SK-N-SH (cell line): ENCODE results near the gene CCNB1. TPM values are rescaled to one million over a fixed set of nuclear protein-coding genes. Genes with fewer than 3 reads are reported as not detected.

Experiments used
- CTCF ChIA-PET: fragments of 300-600, 350-600 bp; formaldehyde crosslinking; extraction: SDS; loops from one replicate; lab custom pipeline; 2021; lab: Yijun Ruan, JAX
- POLR2A ChIA-PET: fragments of 350-600 bp; sonication (Branson Sonifier 250); formaldehyde crosslinking; extraction: SDS; loops from one replicate; lab custom pipeline; 2020; ENCODE audit warnings: antibody characterized with exemption, inconsistent platforms; lab: Yijun Ruan, JAX
- DNase-seq: peaks from one replicate; pipeline ENCODE4 v3.0.0; 2012
- H2AFZ ChIP-seq: fragments of 200-600 bp; sonication (generic); 2 replicates; pipeline ENCODE4 v1.8.1; 2016; ENCODE audit warnings: antibody characterized with exemption, mild to moderate bottlenecking, low read depth
- H3F3A ChIP-seq: fragments of 200-600 bp; sonication (generic); replicated peaks from 2 replicates; pipeline ENCODE3; 2016; ENCODE audit warnings: antibody characterized with exemption, mild to moderate bottlenecking; ENCODE audit not compliant: insufficient read depth
- H3K27ac ChIP-seq, 2 experiments: fragments of 200-500 bp in 1 of 2; fragments of 200-600 bp in 1 of 2; sonication (Bioruptor generic) in 1 of 2; sonication (generic), shearing (Covaris generic) in 1 of 2; 2 replicates each; pipeline versions ENCODE4 v1.5.1 to v1.6.1; 2014 to 2016; ENCODE audit warnings: low read depth in 2 of 2, inconsistent platforms in 1 of 2, low read length in 1 of 2, mild to moderate bottlenecking in 1 of 2, mixed read lengths in 1 of 2
- H3K27me3 ChIP-seq: fragments of 200-600 bp; sonication (generic), shearing (Covaris generic); 2 replicates; pipeline ENCODE4 v1.6.1; 2016; ENCODE audit warnings: mixed run types; ENCODE audit not compliant: insufficient read depth
- H3K36me3 ChIP-seq, 2 experiments: fragments of 200-500 bp in 1 of 2; fragments of 200-600 bp in 1 of 2; sonication (Bioruptor generic) in 1 of 2; sonication (generic) in 1 of 2; replicated peaks in 1 of 2; 2 replicates each; pipeline versions ENCODE3 to v1.5.1; 2014 to 2016; ENCODE audit warnings: low read length in 1 of 2, mild to moderate bottlenecking in 1 of 2; ENCODE audit not compliant: insufficient read depth in 2 of 2, control insufficient read depth in 1 of 2
- H3K4me1 ChIP-seq, 2 experiments: fragments of 200-500 bp in 1 of 2; fragments of 200-600 bp in 1 of 2; sonication (Bioruptor generic) in 1 of 2; sonication (generic), shearing (Covaris generic) in 1 of 2; 2 replicates each; pipeline versions ENCODE4 v1.5.1 to v1.6.1; 2014 to 2016; ENCODE audit warnings: low read depth in 1 of 2, low read length in 1 of 2, mixed run types in 1 of 2; ENCODE audit not compliant: insufficient read depth in 2 of 2, control insufficient read depth in 1 of 2
- H3K4me2 ChIP-seq: fragments of 200-600 bp; sonication (generic), shearing (Covaris generic); 2 replicates; pipeline ENCODE4 v1.6.1; 2017; ENCODE audit warnings: mixed run types
- H3K4me3 ChIP-seq, 2 experiments: fragments of 200-500 bp in 1 of 2; fragments of 200-600 bp in 1 of 2; sonication (Bioruptor generic) in 1 of 2; sonication (generic), shearing (Covaris generic) in 1 of 2; 2 replicates each; pipeline versions ENCODE4 v1.5.1 to v1.8.1; 2014 to 2016; ENCODE audit warnings: low read depth in 2 of 2, inconsistent platforms in 1 of 2, low read length in 1 of 2, mild to moderate bottlenecking in 1 of 2, mixed read lengths in 1 of 2, moderate library complexity in 1 of 2
- H3K79me2 ChIP-seq: fragments of 200-600 bp; sonication (generic); 2 replicates; pipeline ENCODE4 v1.8.1; 2017; ENCODE audit warnings: mild to moderate bottlenecking; ENCODE audit not compliant: insufficient read depth
- H3K9ac ChIP-seq: fragments of 200-600 bp; sonication (generic); 2 replicates; pipeline ENCODE4 v1.6.1; 2017; ENCODE audit warnings: mixed run types
- H3K9me2 ChIP-seq: fragments of 200-600 bp; sonication (generic); 2 replicates; pipeline ENCODE4 v1.6.1; 2017; ENCODE audit warnings: mixed run types
- H3K9me3 ChIP-seq: fragments of 200-600 bp; sonication (generic); 2 replicates; pipeline ENCODE4 v1.6.1; 2017; ENCODE audit warnings: mixed run types, mild to moderate bottlenecking, moderate library complexity
- H4K20me1 ChIP-seq: fragments of 200-600 bp; sonication (generic); 2 replicates; pipeline ENCODE4 v1.6.1; 2017; ENCODE audit warnings: mild to moderate bottlenecking, mixed run types; ENCODE audit not compliant: insufficient read depth
- CTCF ChIP-seq: fragments of 200-600 bp; sonication (generic); IDR thresholded peaks from 2 replicates; pipeline ENCODE4 v1.6.1; 2017; ENCODE audit warnings: antibody characterized with exemption, mild to moderate bottlenecking, moderate library complexity
- EZH2phosphoT487 ChIP-seq: fragments of 200-600 bp; sonication (generic); IDR thresholded peaks from 2 replicates; pipeline ENCODE4 v1.6.1; 2017; ENCODE audit warnings: low read depth, mixed run types, mild to moderate bottlenecking, antibody characterized with exemption, moderate library complexity, borderline replicate concordance
- FOSL2 ChIP-seq: IDR thresholded peaks from 2 replicates; pipeline ENCODE4 v1.4.0; 2012; ENCODE audit warnings: low read depth, mild to moderate bottlenecking, moderate library complexity, borderline replicate concordance
- FOXJ3 ChIP-seq: sonication (generic); formaldehyde crosslinking; IDR thresholded peaks from 2 replicates; pipeline ENCODE4 v1.5.1; 2020; ENCODE audit warnings: mild to moderate bottlenecking, missing genetic modification reagents
- FOXM1 ChIP-seq: IDR thresholded peaks from 2 replicates; pipeline ENCODE4 v1.4.0; 2012; ENCODE audit warnings: low read depth, mild to moderate bottlenecking
- JUND ChIP-seq: IDR thresholded peaks from 2 replicates; pipeline ENCODE4 v1.4.0; 2012
- MAX ChIP-seq: IDR thresholded peaks from 2 replicates; pipeline ENCODE4 v1.4.0; 2012; ENCODE audit warnings: low read depth
- MXI1 ChIP-seq: IDR thresholded peaks from 2 replicates; pipeline ENCODE4 v1.6.1; 2012; ENCODE audit warnings: mild to moderate bottlenecking, low read depth, low read length, improper control_type of control experiment
- NFIC ChIP-seq: IDR thresholded peaks from 2 replicates; pipeline ENCODE4 v1.4.0; 2012; ENCODE audit warnings: borderline replicate concordance
- NRF1 ChIP-seq: IDR thresholded peaks from 2 replicates; pipeline ENCODE4 v1.6.1; 2012; ENCODE audit warnings: low read depth, mild to moderate bottlenecking, low read length
- PBX3 ChIP-seq: IDR thresholded peaks from 2 replicates; pipeline ENCODE4; 2012
- POLR2AphosphoS5 ChIP-seq: IDR thresholded peaks from 2 replicates; pipeline ENCODE4 v1.6.1; 2012; ENCODE audit warnings: low read depth, low read length
- RCOR1 ChIP-seq: fragments of 150-350 bp; IDR thresholded peaks from 2 replicates; pipeline ENCODE4 v1.6.1; 2017; ENCODE audit warnings: antibody characterized with exemption, low read length
- REST ChIP-seq: IDR thresholded peaks from 2 replicates; pipeline ENCODE4 v1.6.1; 2012; ENCODE audit warnings: mild to moderate bottlenecking, low read depth, low read length, moderate library complexity
- SMC3 ChIP-seq: IDR thresholded peaks from 2 replicates; pipeline ENCODE4 v1.6.1; 2012; ENCODE audit warnings: low read depth, low read length, improper control_type of control experiment
- TCF12 ChIP-seq: IDR thresholded peaks from 2 replicates; pipeline ENCODE4 v1.4.0; 2012
- USF1 ChIP-seq: IDR thresholded peaks from 2 replicates; pipeline ENCODE4 v1.4.0; 2012; ENCODE audit warnings: low read depth, borderline replicate concordance
- USF2 ChIP-seq: fragments of 150-350 bp; IDR thresholded peaks from 2 replicates; pipeline ENCODE4 v1.6.1; 2017; ENCODE audit warnings: antibody characterized with exemption, low read length, low read depth, borderline replicate concordance
- YY1 ChIP-seq: IDR thresholded peaks from 2 replicates; pipeline ENCODE4 v1.4.0; 2012; ENCODE audit warnings: low read depth, mild to moderate bottlenecking
- WGBS: methylation state at CpG from one replicate; pipeline ENCODE4 v1.1.6; 2017; ENCODE audit warnings: low lambda C conversion rate; 5-methylcytosine and 5-hydroxymethylcytosine counted together
- polyA plus RNA-seq, 3 experiments: library from polyadenylated mRNA; depleted of rRNA; stranded (reverse); fragments of >200 nt; gene quantifications; 2 replicates each; pipeline ENCODE4 v1.2.3, GENCODE V29; 2012

Gene CCNB1
- polyA plus RNA-seq, 1 of the 3 experiments (the other 2 are of a cell fraction) = 78.6 TPM

GRCh38 chr5:69211200-69211599 is 44.2 kb downstream of the CCNB1 start:
- Histone ChIP-seq H4K20me1 (no peaks in the 10 kb centered on the region), H3K9me2 (no peaks in the 10 kb centered on the region), H3K9ac (no peak overlapping the region), H3F3A (peaks cover 18% of the 10 kb centered on the region), H3K4me2 (no peak overlapping the region), H3K27ac (no peak overlapping the region), H2AFZ (no peak overlapping the region), H3K4me3 (no peak overlapping the region), H3K27me3 (no peaks in the 10 kb centered on the region), H3K79me2 (no peaks in the 10 kb centered on the region), H3K36me3 (no peaks in the 10 kb centered on the region), H3K9me3 (no peaks in the 10 kb centered on the region), H3K4me1 (no peaks in the 10 kb centered on the region)
- ChIA-PET POLR2A (interaction anchor here (1.2 kb wide), 1 partner anchor 118 kb away, joined by 5 read pairs; no protein-coding TSS in a partner anchor), CTCF (no interaction called here)
- 94% methylated on average over 2 of the region's 2 CpGs for WGBS
- TF ChIP-seq YY1 (no peak), FOXM1 (no peak), RCOR1 (no peak), POLR2AphosphoS5 (no peak), JUND (no peak), REST (no peak), USF2 (no peak), USF1 (no peak), MXI1 (no peak), CTCF (no peak), NRF1 (no peak), TCF12 (no peak), EZH2phosphoT487 (no peak), SMC3 (no peak), NFIC (no peak), FOSL2 (no peak), PBX3 (no peak), FOXJ3 (CRISPR knock-in tag) (no peak), MAX (no peak)
- DNase-seq = no peak
